Colon (tissue), 2 donors: ENCODE data around the gene PHF11.
"Not testable (repeated sequence)": the region's sequence is repeated elsewhere in the genome, so short reads cannot be mapped to it uniquely, and the experiment has no call there.

Source experiments
- FAIRE-seq: peaks from 2 replicates; lab custom pipeline; 2012; peaks lifted over from hg19 to GRCh38; lab: Jason Lieb, UNC
- donor health status: control.
- donor health status: control.

PHF11 gene

GRCh38 chr13:49495783-49496762 lies at the start of gene PHF11:
PHF11 (plus strand) TSS chr13:49495953; CDS start chr13:49496002, 49 bp downstream.
- no peak for FAIRE-seq

DNA sequence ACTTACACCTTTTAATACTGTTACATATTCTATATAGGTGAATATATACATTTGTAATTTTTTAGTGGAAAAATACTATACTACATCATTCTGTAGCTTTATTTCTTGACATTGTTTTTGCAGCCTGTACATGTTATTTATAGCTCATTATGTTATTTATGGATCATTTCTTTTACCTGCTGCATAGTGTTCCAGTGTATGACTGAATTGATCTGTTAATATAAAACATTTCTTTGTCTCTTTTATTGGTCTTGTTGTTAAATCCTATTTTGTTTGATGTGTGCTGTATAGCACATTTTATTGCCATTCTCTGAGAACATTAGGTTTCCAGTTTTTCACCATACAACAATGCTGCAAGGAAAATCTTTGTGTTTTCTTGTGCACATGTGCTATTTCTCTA lies 49.3 kb upstream of the PHF11 start:
- no peak for FAIRE-seq

- no peak for FAIRE-seq
These were observed 47.0 kb upstream of the PHF11 start for GRCh38 chr13:49448753-49449152.

DNA sequence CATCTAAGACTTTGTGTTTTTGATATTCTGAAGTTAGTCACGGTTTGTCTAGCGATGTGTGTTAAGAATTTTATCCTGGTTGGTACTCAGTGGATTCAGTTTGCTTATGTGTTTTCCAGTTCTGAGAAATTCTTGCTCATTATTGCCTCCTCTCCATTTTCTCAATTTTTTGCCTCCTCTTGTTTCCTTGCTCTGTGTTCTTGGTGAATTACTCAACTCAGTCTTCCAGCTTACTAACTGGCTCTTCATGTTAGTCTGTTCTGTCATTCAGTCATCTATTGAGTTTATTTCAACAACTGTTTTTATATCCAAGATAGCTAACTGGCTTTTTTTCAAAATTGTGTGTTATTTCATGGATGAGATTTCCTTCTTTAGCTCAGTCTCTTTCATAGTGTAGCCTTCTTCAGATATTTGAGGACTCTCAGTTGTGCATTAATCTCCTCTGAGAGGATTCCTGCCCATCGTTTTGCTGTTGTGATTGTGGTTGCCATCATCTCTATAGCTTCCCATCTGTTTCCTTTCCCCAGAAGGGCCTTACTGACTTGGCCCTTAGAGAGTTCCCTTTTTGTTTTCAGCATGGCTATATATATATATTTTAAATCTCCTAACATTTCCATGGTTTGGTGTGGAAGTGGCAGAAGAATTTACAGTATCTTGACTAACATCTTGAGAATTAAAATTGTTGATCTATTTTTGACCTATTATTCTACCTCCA lies 45.5 kb upstream of the PHF11 start:
- no peak for FAIRE-seq

- no peak for FAIRE-seq
These were observed 42.9 kb upstream of the PHF11 start for GRCh38 chr13:49452725-49453457.

DNA sequence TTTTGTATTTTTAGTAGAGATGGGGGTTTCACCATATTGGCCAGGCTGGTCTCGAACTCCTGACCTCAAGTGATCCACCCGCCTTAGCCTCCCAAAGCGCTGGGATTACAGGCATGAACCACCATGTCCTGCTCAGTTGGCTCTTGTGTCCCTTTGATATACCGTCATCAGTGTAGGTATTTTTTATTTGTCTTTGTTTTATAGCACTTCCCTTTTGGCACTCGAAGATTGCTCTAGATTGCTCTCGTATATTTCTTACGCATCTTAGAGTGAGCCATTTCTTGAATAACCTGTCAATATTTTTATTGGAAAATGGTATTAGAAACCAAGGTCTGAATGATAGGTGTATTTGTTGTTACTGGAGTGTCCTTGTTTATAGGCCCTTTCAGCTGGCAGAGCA lies 42.3 kb upstream of the PHF11 start:
- no peak for FAIRE-seq

- peak; percentile 36 for FAIRE-seq
These were observed 41.3 kb upstream of the PHF11 start for GRCh38 chr13:49454388-49455006.

DNA sequence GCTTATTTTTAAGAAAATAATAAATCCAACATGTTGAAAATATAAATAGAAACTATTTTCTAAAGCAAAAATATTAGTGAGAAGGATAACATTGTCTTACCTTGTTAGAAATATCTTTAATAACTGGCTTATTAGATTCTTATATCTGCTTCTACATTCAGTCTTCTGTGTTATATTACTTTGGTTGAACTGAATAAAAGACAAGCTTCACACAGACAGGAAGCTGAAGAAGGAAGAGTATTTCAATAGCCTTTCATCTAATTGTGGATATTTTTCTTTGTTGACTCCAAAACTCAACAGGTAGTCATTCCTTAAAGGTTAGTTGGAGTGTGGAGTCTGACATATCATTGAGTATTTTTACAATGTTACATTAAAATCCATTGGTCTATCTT lies 40.8 kb upstream of the PHF11 start:
- no peak for FAIRE-seq

- no peak for FAIRE-seq
These were observed 39.6 kb upstream of the PHF11 start for GRCh38 chr13:49456156-49456555.

DNA sequence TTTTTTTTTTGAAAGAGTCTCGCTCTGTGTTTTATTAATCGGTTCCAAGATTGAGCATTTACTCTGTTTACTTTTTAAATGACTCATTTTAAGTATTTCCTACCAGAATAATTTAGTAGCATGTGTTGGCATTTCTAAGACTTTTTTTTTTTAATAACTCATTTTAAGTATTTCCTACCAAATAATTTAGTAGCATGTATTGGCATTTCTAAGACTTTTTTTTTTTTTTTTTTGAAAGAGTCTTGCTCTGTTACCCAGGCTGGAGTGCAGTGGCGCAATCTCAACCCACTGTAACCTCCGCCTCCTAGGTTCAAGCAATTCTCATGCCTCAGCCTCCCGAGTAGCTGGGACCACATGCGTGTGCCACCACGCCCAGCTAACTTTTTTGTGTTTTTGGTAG lies 38.5 kb upstream of the PHF11 start:
- FAIRE-seq, result no peak

- no peak for FAIRE-seq
These were observed 36.2 kb upstream of the PHF11 start for GRCh38 chr13:49459580-49459979.

DNA sequence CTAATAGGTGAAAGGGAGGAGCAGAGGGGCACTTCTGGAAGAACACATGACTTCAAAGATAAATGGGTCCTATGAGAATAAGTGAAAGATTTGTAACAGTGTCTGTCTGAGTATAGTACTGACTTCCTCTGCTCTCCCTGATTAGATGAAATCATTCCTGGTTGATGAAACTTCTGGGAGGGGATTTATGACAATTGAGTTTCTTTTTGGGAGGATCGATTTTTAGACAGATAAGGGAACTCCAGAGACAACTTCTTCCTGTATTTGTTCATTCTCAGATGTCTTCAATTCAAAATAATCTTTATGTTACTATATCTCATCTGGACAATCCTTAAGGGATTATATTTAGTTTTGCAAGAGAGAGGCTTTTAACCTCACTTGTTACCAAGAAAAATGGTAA lies 31.7 kb upstream of the PHF11 start:
- no peak for FAIRE-seq

DNA sequence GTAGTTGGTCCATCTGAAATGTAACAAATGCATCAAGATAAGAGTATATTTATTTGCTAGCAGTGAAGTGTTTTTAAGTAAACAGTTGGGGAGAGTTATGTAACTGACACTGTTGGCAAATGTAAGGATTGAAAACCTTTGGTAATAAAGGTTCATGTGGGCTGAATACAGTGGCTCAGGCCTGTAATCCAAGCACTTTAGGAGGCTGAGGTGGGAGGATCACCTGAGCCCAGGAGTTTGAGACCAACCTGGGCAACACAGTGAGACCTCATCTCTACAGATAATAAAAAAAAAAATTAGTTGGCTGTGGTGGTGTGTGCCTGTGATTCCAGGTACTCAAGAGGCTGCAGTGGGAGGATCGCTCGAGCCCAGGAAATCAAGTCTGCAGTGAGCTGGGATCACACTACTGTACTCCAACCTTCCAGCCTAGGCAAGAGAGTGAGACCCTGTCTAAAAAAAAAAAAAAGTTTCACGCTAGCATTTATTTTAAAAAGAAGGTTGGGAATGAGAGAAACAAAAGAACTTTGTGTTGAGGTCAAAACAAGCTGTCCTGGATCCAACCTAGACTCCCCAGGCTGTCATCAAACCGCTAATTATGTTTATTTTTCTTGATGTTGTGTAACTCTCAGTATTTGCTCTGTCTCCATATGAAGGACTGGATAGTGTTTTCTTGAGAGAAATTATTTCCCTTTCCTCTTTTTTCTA lies 31.0 kb upstream of the PHF11 start:
- no peak for FAIRE-seq

DNA sequence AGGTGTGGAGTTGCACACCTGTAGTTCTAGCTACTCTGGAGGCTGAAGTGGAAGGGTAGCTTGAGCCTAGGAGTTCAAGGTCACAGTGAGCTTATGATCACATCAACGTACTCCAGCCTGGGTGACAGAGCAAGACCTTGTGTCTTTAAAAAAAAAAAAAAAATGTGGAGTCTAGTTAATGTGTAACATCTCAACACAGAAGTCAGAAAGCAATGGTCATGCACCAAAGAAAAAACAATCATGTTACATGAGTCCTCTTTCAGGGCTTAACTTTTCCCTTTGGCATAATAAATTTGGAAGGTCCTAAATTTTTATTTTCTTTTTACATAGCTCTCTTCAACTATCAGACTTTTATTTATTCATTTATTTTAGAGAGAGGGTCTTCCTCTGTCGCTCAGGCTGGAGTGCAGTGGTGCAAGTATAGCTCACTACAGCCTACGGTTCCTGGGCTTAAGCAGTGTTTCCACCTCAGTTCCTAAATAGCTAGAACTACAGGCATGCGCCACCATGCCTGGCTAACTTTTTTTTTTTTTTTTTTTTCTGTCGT lies 29.4 kb upstream of the PHF11 start:
- FAIRE-seq, result no peak

DNA sequence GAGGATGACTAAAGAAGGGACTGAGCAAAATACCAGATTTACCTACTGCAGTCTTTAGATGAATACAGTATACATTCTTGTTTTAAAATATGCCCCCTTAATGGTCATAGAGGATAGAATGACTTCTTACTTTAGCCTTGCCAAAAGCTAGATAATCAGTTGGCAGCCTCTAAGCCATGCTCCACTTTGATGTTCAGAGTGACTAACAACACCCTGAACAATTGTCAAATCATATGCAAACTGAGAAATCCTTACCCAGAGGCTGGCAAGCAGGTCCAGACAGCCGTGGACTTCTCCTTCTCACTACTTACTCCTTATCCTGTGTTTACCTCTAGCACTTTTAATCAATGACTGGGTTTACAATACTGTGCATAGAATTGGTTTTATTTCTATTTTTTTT lies 23.6 kb upstream of the PHF11 start:
- FAIRE-seq, result no peak

DNA sequence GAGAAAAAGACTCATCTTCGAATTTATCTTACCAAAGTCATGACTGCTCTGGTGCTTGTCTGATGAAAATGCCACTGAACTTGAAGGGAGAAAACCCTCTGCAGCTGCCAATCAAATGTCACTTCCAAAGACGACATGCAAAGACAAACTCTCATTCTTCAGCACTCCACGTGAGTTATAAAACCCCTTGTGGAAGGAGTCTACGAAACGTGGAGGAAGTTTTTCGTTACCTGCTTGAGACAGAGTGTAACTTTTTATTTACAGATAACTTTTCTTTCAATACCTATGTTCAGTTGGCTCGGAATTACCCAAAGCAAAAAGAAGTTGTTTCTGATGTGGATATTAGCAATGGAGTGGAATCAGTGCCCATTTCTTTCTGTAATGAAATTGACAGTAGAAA lies 19.2 kb upstream of the PHF11 start:
- no peak for FAIRE-seq

DNA sequence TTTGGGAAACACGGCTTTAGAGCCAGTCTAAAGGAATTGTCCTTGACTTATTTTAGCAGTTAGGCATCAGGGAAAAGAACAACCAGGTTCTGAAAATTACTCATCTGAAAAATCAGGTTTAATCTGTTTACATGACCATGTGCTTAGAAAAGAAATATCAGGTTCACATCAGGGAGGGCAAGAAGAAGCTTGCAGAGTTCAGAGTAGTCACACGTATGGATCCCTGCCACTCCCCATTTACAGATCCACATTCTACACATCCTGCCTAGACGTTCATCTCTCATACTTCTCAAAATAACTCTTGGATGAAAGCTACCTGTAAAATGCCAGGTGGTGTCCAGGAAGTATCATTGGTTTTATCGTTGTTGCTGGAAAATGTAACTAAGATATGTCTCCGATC lies 14.0 kb upstream of the PHF11 start:
- no peak for FAIRE-seq

DNA sequence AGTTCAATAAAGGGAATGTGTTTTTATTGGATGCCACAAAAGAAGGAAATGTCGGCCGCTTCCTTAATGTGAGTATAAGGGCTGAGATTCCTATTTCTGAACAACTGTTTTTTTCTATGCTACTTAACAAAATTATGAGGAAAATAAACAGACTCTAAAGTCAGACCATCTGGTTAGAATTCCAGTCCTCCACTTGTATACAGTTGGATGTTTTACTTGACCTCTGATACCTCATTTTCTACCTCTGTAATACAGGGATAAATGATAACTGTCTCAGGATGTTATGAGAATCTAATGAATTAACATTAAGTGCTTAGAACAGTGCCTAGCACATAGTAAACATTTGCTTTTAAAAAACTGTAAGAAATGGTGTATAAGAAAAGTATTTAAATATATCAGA lies 7.2 kb upstream of the PHF11 start:
- FAIRE-seq, result no peak

DNA sequence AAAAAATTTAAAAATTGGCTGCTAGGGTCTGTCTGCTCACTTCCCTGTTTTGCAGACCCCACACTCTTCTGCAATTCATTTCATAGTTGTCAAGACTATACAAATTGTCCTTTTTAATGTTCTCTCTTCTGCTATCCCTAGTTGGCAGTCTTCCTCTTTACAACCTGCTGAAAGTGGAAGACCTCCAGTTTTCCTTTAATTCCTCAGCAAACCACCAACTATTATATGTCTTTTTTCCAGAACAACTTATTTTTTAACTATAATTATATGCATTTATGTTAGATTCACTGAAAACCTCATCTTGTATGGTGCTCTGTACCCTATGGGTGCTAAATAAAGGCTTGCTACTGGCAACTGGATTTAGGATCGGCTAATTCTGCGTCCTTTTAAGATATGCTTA lies 1.1 kb upstream of the PHF11 start:
- FAIRE-seq, result no peak

- not testable (repeated sequence) for FAIRE-seq
These were observed 1.1 kb downstream of the PHF11 start for GRCh38 chr13:49496837-49497236.

GRCh38 chr13:49497272-49497671 lies 1.5 kb downstream of the PHF11 start:
- FAIRE-seq, result no peak
